Astrocyte of the cerebellum (primary cell): ENCODE results near the gene ZNF283.
"Not testable (repeated sequence)": the region's sequence is repeated elsewhere in the genome, so short reads cannot be mapped to it uniquely, and the experiment has no call there.

ENCODE experiments used
- DNase-seq: peaks from one replicate; pipeline ENCODE4 v3.0.0-alpha.2; 2011; ENCODE audit warnings: low read depth
- H3K4me3 ChIP-seq: 2 replicates; pipeline ENCODE4 v1.5.1; 2011; ENCODE audit warnings: mild to moderate bottlenecking, low read depth, low read length, moderate library complexity
- CTCF ChIP-seq: IDR thresholded peaks from 2 replicates; pipeline ENCODE4 v1.5.1; 2012; ENCODE audit warnings: low read length, low read depth, moderate library complexity, mild to moderate bottlenecking; ENCODE audit errors: missing control alignments
- in situ Hi-C: cut with HindIII; loops from 2 replicates; pipeline ENCODE4 v1.10.0; 2017; ENCODE audit warnings: low sequenced_read_pairs

Gene ZNF283

GRCh38 chr19:43799502-43800142, 27.5 kb upstream of the ZNF283 start:
- H3K4me3 ChIP-seq = no peak overlapping the region
- TF ChIP-seq CTCF = no peak
- in situ Hi-C loops = no loop called here
- DNase-seq = no peak

GRCh38 chr19:43802216-43802951, 24.7 kb upstream of the ZNF283 start, which contains the start of gene LYPD5:
Gene LYPD5 (minus strand): TSS chr19:43802447. CDS start chr19:43802380, 67 bp downstream.
- DNase-seq = no peak
- TF ChIP-seq CTCF = no peak
- in situ Hi-C loops = no loop called here
- no peak within 1 kb of the TSS for H3K4me3 ChIP-seq

GRCh38 chr19:43804432-43804831, 22.7 kb upstream of the ZNF283 start:
- H3K4me3 ChIP-seq = no peak overlapping the region
- in situ Hi-C loops = no loop called here
- no peak for DNase-seq
- no peak for TF ChIP-seq CTCF

DNA sequence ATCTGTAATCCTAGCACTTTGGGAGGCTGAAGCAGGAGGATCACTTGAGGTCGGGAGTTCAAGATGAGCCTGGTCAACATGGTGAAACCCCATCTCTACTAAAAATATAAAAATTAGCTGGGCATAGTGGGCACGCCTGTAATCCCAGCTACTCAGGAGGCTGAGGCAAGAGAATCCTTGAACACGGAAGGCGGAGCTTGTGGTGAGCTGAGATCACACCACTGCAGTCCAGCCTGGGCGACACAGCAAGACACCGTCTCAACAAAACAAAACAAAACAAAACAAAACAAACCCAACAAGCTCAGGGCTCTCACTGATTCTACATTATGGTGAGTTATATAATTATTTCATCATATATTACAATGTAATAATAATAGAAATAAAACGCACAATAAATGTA, 20.7 kb upstream of the ZNF283 start:
- in situ Hi-C loops, H3K4me3 ChIP-seq: not testable (repeated sequence)

GRCh38 chr19:43806848-43807247, 20.3 kb upstream of the ZNF283 start:
- TF ChIP-seq CTCF = no peak
- in situ Hi-C loops = no loop called here
- no peak overlapping the region for H3K4me3 ChIP-seq
- DNase-seq = no peak

More for the DNA sequence above, 20.7 kb upstream of the ZNF283 start:
- DNase-seq = not testable (repeated sequence)

- in situ Hi-C loops = no loop called here
- TF ChIP-seq CTCF = no peak
- H3K4me3 ChIP-seq = no peak overlapping the region
- no peak for DNase-seq
These were observed 19.5 kb upstream of the ZNF283 start for GRCh38 chr19:43807651-43808050.

DNA sequence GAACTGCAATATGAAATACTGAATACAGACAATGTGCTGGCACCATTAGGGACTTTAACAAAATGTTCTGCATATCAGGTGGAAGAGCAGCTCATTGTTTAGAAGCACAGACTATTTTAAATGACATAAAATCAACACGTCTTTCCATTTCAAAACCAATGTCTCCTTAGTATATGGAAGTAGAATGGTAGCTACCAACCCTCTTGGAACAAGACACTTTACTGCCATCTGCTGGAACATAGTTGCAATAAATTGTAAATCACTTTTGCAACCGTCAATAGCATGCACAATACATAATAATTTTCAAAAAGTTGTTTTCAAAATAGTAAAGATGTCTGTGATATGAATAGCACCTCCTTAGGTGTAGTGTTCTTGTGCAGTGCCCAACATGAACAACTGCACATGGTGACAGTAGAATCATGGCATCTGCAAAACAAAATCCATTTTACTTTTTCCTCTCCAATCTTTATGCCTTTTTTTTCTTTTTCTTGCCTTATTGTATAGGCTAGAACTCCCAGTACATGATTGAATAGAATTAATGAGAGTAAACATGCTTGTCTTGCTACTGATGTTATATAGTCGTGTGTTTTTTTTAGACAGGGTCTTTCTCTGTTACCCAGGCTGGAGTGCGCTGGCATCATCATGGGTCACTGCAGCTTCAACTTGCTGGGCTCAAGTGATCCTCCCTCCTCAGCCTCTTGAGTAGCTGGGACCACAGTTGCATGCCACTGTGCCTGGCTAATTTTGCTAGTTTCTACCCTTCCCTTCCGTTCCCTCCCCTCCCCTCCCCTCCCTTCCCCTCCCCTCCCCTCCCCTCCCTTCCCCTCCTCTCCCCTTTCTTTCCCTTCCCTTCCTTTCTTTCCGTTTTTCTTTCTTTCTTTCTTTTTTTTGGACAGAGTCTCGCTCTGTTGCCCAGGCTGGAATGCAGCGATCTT, 17.1 kb upstream of the ZNF283 start:
- DNase-seq = peak; percentile 40
- peak; percentile 51 for TF ChIP-seq CTCF
- in situ Hi-C loops = no loop called here
- H3K4me3 ChIP-seq = no peak overlapping the region
